C4-2B (cell line): ENCODE data around the gene XYLT1.

Source experiments
- ZFX ChIP-seq: fragments of 450-650 bp; IDR thresholded peaks from 2 replicates; pipeline ENCODE4 v1.6.1; 2017
- TF ChIP-seq, protein P1 (sequence below): fragments of 450-650 bp; conservative IDR thresholded peaks from 2 replicates; pipeline ENCODE4 v1.5.1; 2017; ENCODE audit warnings: mild to moderate bottlenecking

DNA sequence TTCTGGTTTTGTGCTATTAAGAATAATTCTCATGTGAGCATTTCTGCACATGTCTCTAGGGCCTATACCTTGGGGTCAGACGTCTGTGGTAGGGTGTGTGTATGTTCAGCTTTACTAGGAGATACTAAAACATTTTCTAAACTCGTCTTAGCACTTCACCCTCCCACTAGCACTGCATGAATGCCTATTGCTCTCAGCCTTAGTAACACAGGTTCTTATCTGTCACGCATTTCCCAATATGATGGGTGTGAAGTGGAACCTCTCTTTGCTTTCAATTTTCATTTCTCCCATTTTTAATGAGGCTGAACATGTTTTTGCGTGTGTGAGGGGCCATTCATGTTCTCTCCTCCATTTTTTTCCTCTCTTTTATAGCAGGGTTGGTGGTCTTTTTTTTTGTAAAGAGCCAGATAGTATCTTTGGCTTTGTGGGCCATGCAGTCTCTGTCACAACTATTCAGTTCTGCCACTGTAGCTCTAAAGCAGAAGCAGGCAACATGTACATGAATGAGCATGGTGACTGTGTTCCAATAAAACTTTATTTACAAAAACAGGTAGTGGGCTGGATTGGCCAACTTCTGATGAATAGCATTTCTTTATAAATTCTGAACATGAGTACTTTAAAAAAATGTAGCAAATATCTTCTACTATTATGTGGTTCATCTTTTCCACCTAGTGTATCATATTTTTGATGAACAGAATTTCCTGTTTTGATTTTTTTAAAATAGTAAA, 354.0 kb downstream of the XYLT1 start:
- TF ChIP-seq, protein P1, sequence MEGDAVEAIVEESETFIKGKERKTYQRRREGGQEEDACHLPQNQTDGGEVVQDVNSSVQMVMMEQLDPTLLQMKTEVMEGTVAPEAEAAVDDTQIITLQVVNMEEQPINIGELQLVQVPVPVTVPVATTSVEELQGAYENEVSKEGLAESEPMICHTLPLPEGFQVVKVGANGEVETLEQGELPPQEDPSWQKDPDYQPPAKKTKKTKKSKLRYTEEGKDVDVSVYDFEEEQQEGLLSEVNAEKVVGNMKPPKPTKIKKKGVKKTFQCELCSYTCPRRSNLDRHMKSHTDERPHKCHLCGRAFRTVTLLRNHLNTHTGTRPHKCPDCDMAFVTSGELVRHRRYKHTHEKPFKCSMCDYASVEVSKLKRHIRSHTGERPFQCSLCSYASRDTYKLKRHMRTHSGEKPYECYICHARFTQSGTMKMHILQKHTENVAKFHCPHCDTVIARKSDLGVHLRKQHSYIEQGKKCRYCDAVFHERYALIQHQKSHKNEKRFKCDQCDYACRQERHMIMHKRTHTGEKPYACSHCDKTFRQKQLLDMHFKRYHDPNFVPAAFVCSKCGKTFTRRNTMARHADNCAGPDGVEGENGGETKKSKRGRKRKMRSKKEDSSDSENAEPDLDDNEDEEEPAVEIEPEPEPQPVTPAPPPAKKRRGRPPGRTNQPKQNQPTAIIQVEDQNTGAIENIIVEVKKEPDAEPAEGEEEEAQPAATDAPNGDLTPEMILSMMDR = no peak
- TF ChIP-seq ZFX = no peak
